ENCODE results near the gene E2F3.
A peak's percentile ranks its signal among the peaks of the same experiment; 100 is the strongest.

Gene E2F3

DNA sequence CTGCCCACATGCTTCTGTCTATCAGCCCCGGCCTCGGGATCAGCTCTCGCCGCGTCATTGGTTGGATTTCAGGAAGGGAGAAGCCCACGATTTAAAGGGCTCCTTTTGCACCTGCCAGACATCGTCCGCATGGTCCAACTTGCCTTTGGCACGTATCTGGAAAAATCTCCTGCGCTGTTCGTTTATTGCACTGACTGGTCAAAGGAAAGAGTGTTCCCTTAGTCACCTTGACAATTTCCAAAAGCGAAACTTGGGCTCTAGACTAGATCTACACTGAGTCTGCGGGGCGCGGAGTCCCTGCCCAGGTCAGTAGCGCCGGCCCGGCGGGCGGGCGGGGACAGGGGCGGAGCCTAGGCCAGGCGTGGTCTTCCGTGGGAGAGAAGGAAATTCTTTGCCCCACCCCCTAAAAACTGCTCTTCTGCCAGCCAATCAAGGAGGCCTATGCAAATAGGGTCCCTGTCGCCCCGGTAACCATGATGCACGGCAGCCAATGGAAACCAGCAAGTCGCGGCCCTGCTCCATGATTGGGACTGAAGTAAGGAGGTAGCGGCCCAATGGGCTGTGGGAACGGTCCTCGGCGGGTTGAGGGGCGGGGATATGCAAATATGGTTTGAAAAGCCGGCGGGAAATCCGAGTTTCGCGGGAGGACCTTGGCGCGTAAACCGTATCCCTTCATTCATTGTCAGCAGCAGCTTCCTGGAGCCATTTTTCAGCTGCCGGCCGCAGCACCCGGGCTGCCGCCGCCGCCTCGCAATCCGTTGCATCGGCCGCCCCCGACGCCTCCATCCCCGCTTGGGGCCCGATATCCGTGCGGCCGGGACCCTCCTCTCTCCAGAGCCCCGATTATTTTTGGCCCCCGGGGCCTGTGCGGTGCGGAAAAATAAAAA lies at the start of gene E2F3:
Gene E2F3, plus strand, starts transcription at position 675 of the 887 bp plus-strand sequence. CDS start 354 bp downstream, outside the sequence.
- DNase-seq, result peak; percentile 99

DNA sequence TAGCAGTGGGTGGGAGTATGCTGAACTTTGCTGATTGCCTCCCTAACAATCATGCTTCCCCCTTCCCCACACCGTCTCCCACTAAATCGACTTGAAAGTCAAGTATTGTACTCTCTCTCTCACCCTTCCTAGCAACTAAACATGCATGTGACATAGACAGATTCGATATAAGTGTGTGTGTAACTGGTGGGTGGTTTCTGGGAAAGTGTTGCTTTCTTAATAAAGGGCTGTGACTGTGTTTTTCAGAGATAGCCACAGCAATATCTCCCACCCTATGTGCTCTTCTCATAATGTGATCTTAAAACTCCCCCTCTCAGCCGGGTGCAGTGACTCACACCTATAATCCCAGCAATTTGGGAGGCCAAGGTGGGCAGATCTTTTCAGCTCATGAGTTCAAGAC lies 49.3 kb upstream of the E2F3 start:
- DNase-seq, result no peak

DNA sequence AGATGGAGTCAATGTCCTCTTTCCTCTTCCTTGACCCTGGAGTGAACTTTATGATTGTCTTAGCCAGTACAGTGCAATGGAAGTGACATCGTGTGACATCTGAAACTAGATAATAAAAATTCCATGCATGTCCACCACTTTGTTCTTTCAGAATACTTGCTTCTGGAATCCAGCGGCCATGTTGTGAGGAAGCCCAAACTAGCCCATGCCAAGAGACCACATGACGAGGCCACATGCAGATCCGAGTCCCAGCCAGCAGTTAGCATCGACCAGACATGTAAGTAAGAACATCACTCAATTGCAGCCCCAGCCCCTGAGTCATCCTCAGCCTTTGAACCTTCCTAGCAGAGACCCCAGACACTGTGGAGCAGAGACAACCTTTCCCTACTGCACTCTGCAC lies 48.5 kb upstream of the E2F3 start:
- no peak for DNase-seq

DNA sequence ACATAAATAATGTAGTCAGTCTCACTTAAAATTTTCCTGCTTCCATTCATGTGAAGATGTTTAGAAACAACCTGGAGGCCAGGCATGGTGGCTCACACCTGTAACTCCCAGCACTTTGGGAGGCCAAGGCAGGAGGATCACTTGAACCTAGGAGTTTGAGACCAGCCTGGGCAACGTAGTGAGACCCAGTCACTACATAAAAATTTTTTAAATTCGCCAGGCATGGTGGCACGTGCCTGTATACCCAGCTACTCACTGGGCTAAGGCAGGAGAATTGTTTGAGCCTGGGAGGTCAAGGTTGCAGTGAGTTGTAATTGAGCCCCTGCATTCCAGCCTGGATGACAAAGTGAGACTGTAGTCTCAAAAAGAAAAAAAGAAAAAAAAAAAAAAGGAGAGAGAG lies 47.3 kb upstream of the E2F3 start:
- DNase-seq, result no peak

DNA sequence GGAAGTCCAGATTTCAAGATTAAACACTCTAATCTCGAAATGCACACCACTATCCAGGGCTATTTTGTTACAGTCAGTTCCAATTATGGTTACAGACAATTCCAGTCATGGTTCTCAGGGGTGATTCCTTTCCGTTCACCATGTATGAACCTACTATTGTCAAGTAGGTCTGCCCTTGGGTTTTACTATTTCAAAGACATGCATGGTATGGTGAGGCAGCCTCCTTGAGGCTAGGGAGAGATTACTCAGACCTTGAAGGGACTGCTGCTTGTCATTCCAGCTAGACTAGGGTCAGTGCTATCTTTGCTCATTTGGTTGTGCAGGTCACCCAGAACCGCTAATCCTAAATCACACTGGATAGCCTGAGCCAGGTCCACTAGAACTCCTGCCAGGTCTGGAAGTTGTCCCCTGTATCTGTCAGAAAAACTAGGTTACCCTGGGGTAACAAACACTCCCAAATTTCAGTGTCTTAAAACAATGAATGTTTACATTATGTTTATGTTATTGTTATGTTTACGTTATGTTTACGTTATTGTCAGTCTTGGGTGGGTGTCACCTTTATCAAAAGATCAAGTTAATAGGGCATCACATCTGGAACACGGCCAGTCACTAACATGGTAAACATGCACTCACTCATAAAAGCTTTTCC lies 41.1 kb upstream of the E2F3 start:
- DNase-seq, result no peak

DNA sequence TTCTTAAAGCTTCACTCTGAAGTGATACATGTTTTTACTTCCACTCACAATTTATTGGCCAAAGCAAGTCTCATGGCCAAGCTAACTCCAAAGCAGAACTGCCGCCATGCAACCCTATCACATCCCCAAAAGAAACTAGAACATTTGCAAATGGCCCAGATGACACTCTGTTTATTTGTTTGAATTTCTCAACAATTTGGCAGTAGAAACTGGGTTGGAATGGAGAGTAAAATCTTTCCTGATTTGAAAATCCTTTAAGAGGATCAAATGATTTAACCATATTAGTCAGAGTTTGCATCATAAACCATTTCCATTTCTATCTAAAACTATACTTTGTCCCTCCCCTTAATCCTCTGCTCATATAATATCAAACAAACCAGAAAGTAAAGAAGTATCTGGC lies 39.1 kb upstream of the E2F3 start:
- no peak for DNase-seq

DNA sequence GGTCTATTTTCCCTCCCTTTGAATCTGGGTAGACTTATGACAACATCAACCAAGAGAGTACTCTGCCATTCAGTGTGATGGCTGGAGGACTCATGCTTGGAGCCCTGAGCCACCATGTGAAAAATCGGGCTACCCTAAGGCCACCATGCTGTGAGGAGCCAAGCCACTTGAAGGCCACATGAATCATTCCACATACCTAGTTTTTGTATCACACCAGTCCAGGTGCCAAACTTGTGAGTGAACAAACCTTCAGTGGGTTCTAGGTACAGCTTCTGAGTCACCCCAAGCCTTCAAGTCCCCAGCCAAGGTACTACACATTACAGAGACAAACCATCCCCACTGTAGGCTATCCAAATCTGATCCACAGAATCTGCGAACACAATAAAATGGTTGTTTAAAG lies 37.4 kb upstream of the E2F3 start:
- DNase-seq, result no peak

DNA sequence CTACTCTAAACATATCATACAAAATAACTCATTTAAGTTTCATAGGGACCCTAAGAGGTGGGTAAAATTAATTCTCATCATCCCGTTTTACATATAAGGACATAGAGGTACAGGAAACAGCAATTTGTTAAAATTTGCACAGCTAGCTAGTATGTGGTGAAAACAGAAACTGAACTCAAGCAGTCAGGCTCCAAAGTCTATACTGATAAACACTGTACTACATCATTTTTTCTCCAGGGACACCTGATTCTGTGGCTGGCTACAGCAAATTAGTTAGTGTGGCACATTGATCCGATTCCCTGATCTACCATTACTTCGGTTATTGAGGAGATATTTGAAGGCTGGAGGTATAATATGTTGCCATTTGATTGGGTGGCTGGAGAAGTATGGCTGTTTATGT lies 36.2 kb upstream of the E2F3 start:
- no peak for DNase-seq

DNA sequence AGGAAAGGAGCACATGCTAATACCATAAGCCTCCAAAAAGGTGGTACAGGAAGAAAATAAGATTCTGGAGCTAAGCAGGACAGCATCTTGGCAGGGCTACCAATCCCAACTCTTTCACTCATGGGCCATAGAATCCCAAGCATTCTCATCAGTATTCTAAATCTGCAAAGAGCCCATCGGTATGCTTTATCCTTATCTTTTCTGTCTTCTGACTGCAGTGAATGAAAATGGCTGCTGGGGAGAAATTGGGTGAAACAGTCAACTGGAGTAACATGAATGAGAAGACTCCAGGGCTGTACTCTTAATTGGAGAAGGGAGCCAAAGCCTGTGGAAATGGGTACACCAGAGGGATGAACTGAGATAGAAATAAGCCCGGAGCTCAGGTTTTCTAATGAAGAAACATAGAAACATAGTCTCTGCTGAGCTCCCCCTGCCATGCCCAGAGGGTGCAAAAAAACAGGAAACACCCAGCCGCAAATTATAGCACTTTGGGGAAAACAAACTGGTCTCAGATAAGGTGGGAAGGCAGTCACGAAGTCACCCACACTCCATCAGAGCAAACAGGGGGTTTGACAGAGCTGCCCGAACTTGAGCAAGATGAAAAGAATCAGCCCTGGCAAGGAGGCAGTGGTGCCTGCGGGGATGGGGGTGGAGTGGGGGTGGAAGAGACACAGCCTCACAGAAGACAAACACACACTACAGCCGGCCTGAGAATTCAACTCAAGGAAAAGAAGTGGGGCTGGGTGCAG lies 35.4 kb upstream of the E2F3 start:
- no peak for DNase-seq

DNA sequence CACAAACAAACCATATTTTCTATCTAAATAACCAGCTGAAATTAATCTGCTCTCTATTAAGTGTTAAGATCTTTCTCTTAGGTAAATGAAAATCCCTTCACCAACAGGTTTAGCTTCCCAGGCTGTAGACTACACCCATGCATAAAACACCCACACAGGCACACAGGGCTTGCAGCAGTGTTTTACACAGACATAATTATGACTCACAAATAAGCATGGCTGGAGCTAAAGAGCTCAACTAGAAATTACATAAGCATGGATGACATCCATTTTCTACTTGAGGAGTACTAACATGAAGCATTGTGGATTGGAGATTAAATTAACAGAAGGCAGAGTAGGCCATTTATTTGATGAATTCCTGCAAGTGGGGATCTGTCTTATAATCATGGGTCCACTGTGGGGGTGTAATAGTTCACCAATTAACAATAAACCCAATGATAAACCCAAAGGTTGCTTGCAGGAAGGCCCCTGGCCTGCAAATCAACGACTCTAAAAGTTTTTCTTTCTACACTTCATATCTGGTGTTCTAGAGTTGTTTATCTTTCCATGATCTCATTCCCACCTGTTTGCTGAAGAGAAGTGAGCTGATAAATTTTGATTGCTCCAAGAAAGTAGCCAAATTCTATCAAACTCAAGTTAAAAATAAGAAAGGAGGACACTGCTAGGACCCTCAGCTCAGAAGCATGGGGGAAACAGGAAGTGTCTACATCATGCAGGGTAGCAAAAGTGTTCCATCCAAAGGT lies 33.8 kb upstream of the E2F3 start:
- no peak for DNase-seq

DNA sequence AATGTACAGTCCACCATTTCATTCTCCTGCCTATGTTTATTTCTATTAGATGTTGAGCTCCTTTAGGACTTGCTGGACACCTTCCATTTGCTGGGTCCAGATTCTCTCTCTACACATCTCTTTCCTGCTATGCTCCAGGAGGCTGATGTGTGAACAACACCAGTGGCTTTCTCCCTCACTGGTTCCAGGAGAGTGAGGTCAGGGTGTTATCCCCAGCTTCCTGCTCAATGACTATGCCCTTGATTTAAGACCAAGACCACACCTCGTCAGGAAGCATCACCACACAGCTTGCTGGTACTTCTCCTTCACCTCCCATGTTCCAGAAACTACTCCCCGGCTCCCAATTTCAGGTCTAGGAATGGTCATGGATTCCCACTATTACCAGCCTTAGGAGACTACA lies 31.3 kb upstream of the E2F3 start:
- DNase-seq, result no peak

DNA sequence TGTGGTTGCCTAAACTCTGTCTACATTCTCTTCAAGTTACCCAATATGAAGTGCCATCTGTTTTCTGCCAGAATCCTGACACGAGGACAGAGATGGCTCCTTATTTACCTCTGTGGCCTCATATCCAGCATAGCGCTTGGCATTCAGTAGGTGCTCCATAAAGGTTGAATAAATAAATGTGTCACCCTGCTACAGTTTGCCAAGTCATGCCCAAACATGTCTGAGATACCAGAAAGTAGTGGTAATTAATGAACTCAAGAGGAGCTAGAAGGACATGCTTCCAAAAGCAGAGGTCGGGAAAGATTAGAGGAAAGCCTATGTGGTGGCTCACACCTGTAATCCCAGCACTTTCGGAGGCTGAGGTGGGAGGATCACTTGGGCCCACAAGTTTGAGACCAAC lies 30.9 kb upstream of the E2F3 start:
- no peak for DNase-seq

DNA sequence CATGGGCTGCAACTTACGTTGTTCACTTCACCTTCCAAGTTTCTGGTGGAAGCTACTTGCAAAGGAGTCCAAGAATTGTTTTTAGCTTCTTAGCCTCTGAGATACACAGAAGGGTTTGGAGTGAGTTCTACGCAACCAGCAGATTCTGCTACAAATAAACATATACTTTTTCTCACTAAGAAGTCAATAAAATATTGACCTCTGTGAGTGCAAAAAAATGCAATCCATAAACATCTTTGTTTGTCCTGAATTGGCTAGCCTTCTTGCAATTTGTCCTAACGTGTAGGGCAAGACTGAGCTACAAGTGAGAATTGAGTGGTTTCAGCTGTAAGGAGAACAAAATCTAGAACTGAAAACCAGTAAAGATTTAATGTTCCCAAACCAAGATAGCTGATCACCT lies 26.2 kb upstream of the E2F3 start:
- no peak for DNase-seq

DNA sequence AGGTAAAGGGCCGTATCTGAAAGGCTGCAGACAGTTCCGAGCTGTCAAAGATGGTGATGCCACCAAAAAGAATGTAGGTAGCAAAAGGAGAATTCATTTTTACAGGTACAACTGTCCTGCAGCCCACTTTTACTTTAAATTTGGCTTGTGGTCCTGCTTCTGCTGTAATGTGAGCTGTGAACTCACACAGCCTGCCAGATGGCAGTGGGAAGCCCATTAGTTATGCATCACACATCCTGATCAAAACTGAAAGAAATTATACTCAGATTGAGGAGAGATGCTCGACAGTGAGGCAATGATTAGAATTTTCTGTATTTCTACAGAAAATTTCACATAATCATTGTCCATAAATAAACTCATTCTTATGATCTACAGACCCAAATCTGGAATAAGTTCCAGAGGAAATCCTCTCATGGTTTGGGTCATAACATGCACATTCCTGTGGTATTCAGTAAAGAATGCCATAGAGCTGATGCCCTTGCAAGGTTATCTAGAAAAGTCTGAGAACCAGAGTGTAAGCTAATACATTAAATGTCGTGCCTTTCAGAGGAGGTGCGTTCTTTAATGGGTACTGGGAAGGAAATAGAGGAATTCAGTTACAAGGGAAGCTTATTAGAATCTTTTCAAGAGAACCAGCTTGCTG lies 23.9 kb upstream of the E2F3 start:
- DNase-seq, result no peak

DNA sequence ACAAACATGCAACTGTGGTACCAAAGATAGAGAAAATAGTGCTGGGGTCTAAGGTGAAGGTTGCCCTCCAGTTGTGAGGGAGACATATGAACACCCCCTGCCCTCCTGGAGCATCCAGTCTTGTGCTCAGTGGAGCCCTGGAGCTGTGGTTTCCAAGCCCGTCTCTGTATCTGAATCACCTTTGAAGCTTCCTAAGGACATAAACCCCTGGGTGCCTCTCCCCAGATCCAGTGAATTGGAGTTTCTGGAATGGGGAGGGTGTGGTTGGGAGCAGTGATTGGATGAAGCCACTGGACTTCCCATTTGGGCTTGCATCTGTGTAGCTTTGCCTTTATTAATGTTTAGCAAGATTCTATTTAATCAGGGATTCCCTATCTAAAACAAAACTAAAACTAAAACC lies 22.4 kb upstream of the E2F3 start:
- DNase-seq, result no peak

DNA sequence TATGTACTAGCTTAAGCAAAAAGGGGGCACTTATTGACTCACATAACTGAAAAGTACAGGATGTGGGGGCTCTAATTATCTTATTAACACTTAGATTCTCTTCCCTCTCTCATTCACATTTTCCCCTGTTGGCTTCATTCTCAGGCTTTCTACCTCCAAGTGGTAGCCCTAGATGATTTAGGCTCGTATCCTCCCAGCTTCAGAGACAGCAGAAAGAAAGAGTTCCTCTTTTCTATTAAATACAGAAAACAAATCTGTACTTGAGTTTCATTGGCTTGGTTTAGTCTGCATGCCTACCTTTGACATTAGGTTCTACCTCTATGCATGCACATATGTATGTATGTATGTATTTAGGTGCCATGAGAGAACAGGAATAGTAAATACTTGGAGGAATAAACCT lies 15.5 kb upstream of the E2F3 start:
- no peak for DNase-seq

DNA sequence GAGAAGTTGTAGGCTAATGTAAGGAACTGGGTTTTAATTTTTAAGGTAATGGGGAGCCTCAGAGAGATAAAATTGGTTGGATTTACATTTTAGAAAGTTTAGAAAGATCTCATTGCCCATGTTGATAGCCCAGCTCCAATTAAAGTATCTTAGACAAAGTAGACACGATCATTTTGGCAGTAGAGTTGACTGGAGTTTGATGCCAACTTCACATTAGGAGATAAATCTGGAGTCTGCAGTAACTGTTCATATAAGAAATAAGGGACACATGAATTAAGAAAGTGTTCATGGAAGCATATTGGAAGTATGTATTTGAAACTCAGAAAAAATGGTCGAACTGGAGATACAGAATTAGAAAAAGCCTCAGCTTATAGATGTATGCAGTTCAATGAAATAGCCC lies 12.6 kb upstream of the E2F3 start:
- DNase-seq, result no peak

DNA sequence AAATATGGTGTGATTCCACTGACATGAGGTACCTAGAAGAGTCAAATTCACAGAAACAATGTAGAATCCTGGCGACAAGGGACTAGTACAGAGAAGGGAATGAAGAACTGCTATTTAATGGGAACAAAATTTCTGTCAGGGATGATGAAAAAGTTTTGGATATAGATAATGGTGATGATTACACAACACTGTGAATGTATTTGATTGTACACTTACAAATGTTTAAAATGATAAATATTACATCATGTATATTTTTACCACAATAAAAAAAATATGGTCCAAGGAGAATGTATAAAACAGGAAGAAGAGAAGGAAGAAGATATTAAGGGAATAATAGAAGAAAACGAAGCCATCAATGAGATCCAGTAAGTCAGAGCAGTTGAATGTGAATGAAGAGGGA lies 8.4 kb upstream of the E2F3 start:
- DNase-seq, result no peak

DNA sequence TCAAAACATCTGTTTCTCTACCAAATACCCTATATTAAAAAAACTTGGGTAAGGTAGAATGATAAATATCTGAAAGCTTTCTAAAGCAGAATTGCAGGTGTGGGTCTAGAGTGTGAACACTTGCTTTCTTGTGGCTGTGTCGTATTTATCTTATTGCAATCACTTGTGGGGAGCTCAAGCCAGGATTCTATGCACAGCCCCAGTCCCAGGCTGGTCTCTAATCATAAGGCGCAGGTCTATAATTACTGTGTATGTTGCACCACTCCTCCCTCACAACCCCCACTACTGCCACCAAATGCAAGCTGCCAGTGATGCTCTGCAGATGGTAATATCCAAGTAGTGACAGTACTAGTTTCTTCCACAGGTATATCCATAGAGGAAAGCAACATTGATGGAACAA lies 2.2 kb upstream of the E2F3 start:
- no peak for DNase-seq

DNA sequence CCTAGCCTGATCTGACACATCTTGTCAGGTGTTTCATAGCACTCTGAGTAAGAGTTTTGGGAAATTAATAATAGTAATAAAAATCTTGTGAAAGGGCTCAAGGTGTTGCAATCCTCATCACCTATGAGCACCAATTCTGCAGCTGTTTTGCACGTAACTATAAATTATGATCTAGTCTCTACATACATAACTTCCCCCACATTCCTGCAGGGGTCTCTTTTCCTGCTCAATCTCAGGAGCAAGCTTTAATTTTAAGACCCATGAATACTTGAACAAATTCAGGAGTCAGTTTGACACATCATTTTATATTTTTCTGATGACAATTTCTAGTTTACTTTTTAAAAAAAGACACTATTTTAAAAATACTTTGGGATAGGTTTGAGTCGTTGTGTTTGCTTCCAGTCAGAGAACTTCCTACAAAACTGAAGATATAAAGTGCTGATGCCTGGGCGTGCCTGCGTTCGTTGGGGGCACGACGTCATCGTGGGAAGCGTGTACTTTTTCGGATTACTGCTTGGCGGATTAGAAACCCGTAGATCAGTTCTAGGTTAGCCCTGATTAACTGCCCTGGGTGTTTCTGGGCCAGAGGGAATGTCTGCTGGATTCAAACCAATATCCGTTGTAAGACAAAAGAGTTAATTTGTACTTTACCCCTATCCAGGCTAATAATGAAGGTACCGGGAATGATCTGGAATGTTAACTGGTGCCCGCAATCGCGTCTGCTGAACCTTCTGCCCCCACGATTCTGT lies 1.0 kb upstream of the E2F3 start:
- DNase-seq, result peak; percentile 38

DNA sequence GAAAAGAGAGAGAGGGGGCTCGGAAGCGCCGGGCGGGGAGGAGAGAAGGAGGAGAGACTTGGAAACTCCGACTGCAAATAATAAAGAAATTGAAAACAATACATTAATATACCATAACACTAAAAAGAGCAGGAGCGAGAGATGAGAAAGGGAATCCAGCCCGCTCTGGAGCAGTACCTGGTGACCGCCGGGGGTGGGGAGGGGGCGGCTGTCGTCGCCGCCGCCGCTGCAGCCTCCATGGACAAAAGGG lies 338 bp downstream of the E2F3 start:
- DNase-seq, result no peak
